Thoracic aorta (tissue), 2 donors: ENCODE measurements around the gene ZNF431. TPM values are rescaled to one million over a fixed set of nuclear protein-coding genes. Genes with fewer than 3 reads are reported as not detected.

Experiments used
- ATAC-seq: fragments of 150-250 bp; one replicate; pipeline ENCODE4 v1.8.0; 2017; ENCODE audit warnings: low read depth; ENCODE audit not compliant: insufficient number of reproducible peaks, low FRiP score
- DNase-seq: peaks from one replicate; pipeline ENCODE4 v3.0.0-alpha.2; 2020; ENCODE audit warnings: low spot score
- H3K27ac ChIP-seq, 2 donors: fragments of 200-600 bp; sonication (generic); 1 replicate in 1 of 2; 2 replicates in 1 of 2; pipeline ENCODE4 v1.5.1; 2016; ENCODE audit warnings: mild to moderate bottlenecking in 2 of 2, moderate library complexity in 2 of 2
- H3K27me3 ChIP-seq: fragments of 200-600 bp; sonication (generic); replicated peaks from 2 replicates; pipeline ENCODE4 v1.6.0; 2016; ENCODE audit warnings: mild to moderate bottlenecking; ENCODE audit not compliant: insufficient read depth
- H3K36me3 ChIP-seq: fragments of 200-600 bp; sonication (generic); one replicate; pipeline ENCODE4 v1.5.1; 2016
- H3K4me1 ChIP-seq, 2 donors: fragments of 200-600 bp; sonication (generic); 1 replicate in 1 of 2; 2 replicates in 1 of 2; pipeline versions ENCODE4 v1.5.1 to v1.6.0; 2016; ENCODE audit warnings: low read depth in 2 of 2, mild to moderate bottlenecking in 1 of 2; ENCODE audit not compliant: control insufficient read depth in 1 of 2
- H3K4me3 ChIP-seq: fragments of 200-600 bp; sonication (generic); 2 replicates; pipeline ENCODE4 v1.5.1; 2016; ENCODE audit warnings: mild to moderate bottlenecking
- H3K9me3 ChIP-seq: fragments of 200-600 bp; sonication (generic); 2 replicates; pipeline ENCODE4 v1.5.1; 2016
- total RNA-seq, 2 donors: library from RNA; depleted of rRNA; stranded (reverse); fragments of >200 nt; gene quantifications; one replicate each; pipeline versions ENCODE4 v1.1.0 to v1.2.3, GENCODE V29; 2016
- TF ChIP-seq, protein P1 (sequence below): fragments of 200-600 bp; sonication (generic); IDR thresholded peaks from one replicate; pipeline ENCODE4 v1.5.1; 2019; ENCODE audit warnings: antibody characterized with exemption

ZNF431 gene
- total RNA-seq, 2 donors from 2014 or later, result 3.9 to 15.9 TPM

DNA sequence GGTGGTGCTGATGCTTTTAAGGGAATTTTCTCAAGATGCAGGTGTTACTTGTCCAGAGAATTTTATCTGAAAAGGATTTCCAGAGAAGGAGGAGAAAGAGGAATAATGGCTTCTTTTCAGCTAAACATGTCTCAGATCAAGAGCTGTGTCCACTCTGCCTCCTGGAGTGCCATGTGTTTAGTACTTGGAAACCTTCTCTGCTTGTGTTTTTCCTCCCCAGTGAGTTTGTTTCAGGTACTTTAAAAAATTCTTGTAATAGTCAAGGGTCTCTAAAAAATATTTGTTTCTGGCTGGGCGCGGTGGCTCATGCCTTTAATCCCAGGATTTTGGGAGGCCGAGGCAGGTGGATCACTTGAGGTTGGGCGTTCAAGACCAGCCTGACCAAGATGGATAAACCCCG, 22.7 kb downstream of the ZNF431 start:
- H3K4me1 ChIP-seq, result no peaks in the 10 kb centered on the region
- TF ChIP-seq, protein P1, sequence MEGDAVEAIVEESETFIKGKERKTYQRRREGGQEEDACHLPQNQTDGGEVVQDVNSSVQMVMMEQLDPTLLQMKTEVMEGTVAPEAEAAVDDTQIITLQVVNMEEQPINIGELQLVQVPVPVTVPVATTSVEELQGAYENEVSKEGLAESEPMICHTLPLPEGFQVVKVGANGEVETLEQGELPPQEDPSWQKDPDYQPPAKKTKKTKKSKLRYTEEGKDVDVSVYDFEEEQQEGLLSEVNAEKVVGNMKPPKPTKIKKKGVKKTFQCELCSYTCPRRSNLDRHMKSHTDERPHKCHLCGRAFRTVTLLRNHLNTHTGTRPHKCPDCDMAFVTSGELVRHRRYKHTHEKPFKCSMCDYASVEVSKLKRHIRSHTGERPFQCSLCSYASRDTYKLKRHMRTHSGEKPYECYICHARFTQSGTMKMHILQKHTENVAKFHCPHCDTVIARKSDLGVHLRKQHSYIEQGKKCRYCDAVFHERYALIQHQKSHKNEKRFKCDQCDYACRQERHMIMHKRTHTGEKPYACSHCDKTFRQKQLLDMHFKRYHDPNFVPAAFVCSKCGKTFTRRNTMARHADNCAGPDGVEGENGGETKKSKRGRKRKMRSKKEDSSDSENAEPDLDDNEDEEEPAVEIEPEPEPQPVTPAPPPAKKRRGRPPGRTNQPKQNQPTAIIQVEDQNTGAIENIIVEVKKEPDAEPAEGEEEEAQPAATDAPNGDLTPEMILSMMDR, result no peak
- no peaks in the 10 kb centered on the region for H3K9me3 ChIP-seq
- DNase-seq, result no peak
- H3K27ac ChIP-seq, result no peak overlapping the region
- peaks cover 6% of the 10 kb centered on the region for H3K36me3 ChIP-seq
- H3K27me3 ChIP-seq, result no peaks in the 10 kb centered on the region
- H3K4me3 ChIP-seq, result no peak overlapping the region
- no peak for ATAC-seq

DNA sequence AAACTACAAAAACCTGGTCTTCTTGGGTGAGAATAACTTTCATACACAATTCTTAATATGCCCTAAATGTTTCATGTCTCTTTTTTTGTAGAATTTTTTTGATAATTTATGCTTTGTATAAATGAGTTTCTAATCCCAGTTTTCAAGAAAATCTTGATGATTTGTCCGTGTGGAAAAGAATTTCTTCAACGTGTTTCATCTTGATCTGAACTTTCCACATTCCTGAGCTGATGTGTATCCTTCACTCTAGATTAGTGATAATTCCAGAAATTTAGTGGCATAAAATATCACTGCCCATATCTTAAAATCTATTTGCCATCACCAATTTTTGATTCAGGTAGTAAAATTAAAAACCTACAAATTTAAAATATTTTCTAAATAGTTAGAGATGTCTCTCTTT, 24.6 kb downstream of the ZNF431 start:
- Histone ChIP-seq H3K36me3 (peaks cover 14% of the 10 kb centered on the region), H3K9me3 (no peaks in the 10 kb centered on the region)

DNA sequence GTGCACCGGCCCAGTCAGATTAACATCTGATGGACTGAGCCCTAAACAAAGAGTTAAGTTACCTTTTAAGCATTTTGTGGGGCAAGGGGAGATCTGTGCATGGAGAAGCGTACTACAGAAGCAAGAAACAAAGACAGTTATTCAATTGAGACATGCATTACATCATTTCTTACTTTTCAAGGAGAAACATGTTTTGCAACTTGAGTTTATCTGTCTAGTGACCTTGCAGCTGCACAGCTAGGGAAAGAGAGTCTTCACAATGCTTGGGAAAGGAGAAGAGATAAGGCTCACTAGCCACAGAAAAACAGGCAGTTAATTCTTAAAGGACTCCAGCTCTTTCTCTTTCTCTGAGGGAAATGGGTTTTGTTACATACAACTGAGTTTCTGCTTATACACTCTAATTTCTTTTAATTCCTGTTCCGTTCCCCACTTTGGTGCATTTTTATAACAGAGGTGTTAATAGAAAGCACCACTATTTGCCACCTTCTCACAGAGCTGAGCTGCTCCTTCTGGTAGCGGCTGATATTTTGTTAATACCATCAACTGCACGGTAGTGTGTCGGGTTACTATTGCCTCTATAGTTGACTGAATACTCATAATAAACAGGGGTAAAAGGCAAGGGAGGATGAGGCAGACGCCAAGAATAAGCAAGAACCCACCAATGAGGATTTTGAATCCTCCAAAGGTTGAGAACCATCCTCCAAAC, 55.9 kb downstream of the ZNF431 start:
- Histone ChIP-seq H3K27me3 (no peaks in the 10 kb centered on the region), H3K27ac (no peak overlapping the region), H3K36me3 (no peaks in the 10 kb centered on the region), H3K4me3 (no peak overlapping the region), H3K4me1 (no peaks in the 10 kb centered on the region), H3K9me3 (no peaks in the 10 kb centered on the region)
- TF ChIP-seq, protein P1, result no peak
- ATAC-seq, result no peak
- DNase-seq, result no peak

More for the DNA sequence above, 24.6 kb downstream of the ZNF431 start:
- H3K4me1 ChIP-seq, result no peaks in the 10 kb centered on the region
- no peaks in the 10 kb centered on the region for H3K27me3 ChIP-seq
- H3K27ac ChIP-seq, result no peak overlapping the region
- no peak overlapping the region for H3K4me3 ChIP-seq
- TF ChIP-seq, protein P1, result no peak
- DNase-seq, result no peak
- no peak for ATAC-seq

DNA sequence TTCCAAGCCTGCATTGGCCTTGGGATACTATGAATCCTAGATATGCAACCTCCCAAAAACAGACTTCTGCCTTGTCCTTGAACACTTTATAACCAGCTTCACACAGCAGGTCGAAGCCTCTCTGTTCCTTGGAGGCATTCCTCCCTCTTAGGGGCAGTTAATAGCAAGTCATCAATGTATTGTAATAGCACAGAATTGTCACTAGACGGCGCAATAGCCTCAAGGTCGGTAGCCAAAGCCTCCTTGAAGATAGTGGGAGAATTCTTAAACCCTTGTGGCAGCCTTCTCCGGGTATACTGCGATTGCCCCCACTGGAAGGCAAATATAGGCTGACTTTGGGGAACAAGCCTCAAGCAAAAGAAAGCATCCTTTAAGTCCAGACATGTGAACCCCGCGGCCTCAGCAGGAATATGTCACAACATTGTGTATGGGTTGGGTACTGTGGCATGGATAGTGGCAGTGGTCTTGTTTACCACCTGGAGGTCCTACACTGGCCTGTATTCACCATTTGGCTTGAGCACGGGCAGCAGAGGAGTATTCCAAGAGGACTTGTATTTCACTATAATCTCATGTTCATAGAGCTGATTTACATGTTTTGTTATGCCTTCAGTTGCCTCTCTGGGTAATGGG, 61.1 kb downstream of the ZNF431 start:
- no peaks in the 10 kb centered on the region for H3K4me1 ChIP-seq
- H3K9me3 ChIP-seq, result no peaks in the 10 kb centered on the region
- H3K4me3 ChIP-seq, result no peak overlapping the region
- no peaks in the 10 kb centered on the region for H3K27me3 ChIP-seq
- no peaks in the 10 kb centered on the region for H3K36me3 ChIP-seq
- no peak for DNase-seq
- no peak for ATAC-seq
- TF ChIP-seq, protein P1, result peak; percentile 38
- H3K27ac ChIP-seq, result no peak overlapping the region

DNA sequence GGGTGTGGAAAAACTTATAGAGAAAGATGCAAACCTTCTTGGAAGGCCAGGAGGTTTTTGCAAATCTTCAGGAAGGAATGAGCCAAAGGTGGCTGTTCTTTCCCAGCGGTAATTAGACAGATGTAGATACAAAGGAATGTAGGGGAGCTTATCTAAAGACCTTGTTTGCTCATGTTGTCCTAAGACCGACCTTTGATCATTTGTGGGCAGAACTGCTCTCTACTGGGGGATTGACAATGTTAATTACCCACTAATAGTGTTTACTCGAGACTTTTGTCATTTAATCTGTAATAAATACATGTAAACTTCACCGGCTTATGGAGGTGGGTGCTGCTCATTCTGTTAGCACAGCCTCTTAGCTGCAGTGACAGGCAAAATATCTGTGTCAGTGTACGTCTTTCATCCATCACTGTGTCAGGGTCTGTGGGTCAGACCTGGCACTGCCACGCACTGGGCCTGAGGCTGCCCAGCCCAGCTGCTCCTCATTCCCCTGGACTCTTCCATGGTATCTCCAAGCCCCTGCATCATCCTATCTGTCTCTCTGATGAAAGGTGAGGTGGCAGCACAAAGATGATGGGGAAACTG, 68.3 kb downstream of the ZNF431 start:
- DNase-seq (no peak), ATAC-seq (no peak)
- TF ChIP-seq, protein P1, result no peak
- no peak overlapping the region for H3K27ac ChIP-seq
- H3K27me3 ChIP-seq, result no peaks in the 10 kb centered on the region
- H3K4me3 ChIP-seq, result no peak overlapping the region
- no peaks in the 10 kb centered on the region for H3K9me3 ChIP-seq
- H3K36me3 ChIP-seq, result no peaks in the 10 kb centered on the region
- no peaks in the 10 kb centered on the region for H3K4me1 ChIP-seq
